Hematopoietic multipotent progenitor cell treated with erythropoietin and hydrocortisone succinate and interleukin-3 and kit ligand, for 6 days (in vitro differentiated cells): Measurements from ENCODE around the gene ARHGAP10.
A peak's percentile ranks its signal among the peaks of the same experiment; 100 is the strongest.
"Not testable (repeated sequence)": the region's sequence is repeated elsewhere in the genome, so short reads cannot be mapped to it uniquely, and the experiment has no call there.

Source experiments
- DNase-seq: peaks from one replicate; pipeline ENCODE4 v3.0.0-alpha.2; 2015

ARHGAP10 gene

GRCh38 chr4:147996859-147997258, 265.0 kb downstream of the ARHGAP10 start:
- DNase-seq, result no peak

GRCh38 chr4:148000038-148000437, 268.1 kb downstream of the ARHGAP10 start:
- DNase-seq, result not testable (repeated sequence)

- DNase-seq, result peak; percentile 26
Observed at GRCh38 chr4:148004228-148004857, 272.5 kb downstream of the ARHGAP10 start.

- DNase-seq, result no peak
Observed at GRCh38 chr4:148006001-148006400, 274.1 kb downstream of the ARHGAP10 start.

GRCh38 chr4:148007314-148007760, 275.4 kb downstream of the ARHGAP10 start:
- DNase-seq, result no peak

- DNase-seq, result peak; percentile 9
Observed at GRCh38 chr4:148007792-148008191, 275.9 kb downstream of the ARHGAP10 start.

GRCh38 chr4:148015058-148015457, 283.2 kb downstream of the ARHGAP10 start:
- peak; percentile 27 for DNase-seq

- DNase-seq, result no peak
Observed at GRCh38 chr4:148015468-148015867, 283.6 kb downstream of the ARHGAP10 start.

- no peak for DNase-seq
Observed at GRCh38 chr4:148016063-148016637, 284.3 kb downstream of the ARHGAP10 start.

GRCh38 chr4:148017801-148018200, 285.9 kb downstream of the ARHGAP10 start:
- DNase-seq, result no peak

- DNase-seq, result no peak
Observed at GRCh38 chr4:148021686-148022085, 289.8 kb downstream of the ARHGAP10 start.

- no peak for DNase-seq
Observed at GRCh38 chr4:148022975-148023374, 291.1 kb downstream of the ARHGAP10 start.

GRCh38 chr4:148023512-148024181, 291.8 kb downstream of the ARHGAP10 start:
- DNase-seq, result no peak

- DNase-seq, result no peak
Observed at GRCh38 chr4:148025981-148026380, 294.1 kb downstream of the ARHGAP10 start.

GRCh38 chr4:148027201-148027600, 295.3 kb downstream of the ARHGAP10 start:
- DNase-seq, result no peak

GRCh38 chr4:148029781-148030180, 297.9 kb downstream of the ARHGAP10 start:
- no peak for DNase-seq

GRCh38 chr4:148030193-148030873, 298.4 kb downstream of the ARHGAP10 start:
- peak; percentile 11 for DNase-seq

GRCh38 chr4:148034813-148035212, 302.9 kb downstream of the ARHGAP10 start:
- DNase-seq, result no peak

GRCh38 chr4:148041606-148042329, 309.9 kb downstream of the ARHGAP10 start:
- DNase-seq, result no peak

GRCh38 chr4:148044089-148044911, 312.4 kb downstream of the ARHGAP10 start:
- no peak for DNase-seq

GRCh38 chr4:148044912-148045352, 313.0 kb downstream of the ARHGAP10 start:
- peak; percentile 26 for DNase-seq

GRCh38 chr4:148048598-148048997, 316.7 kb downstream of the ARHGAP10 start:
- DNase-seq, result no peak
